Activated CD8-positive, alpha-beta memory T cell treated with anti-CD3 and anti-CD28 coated beads for 1 hour (primary cell): ENCODE measurements around the gene REG4.
A peak's percentile ranks its signal among the peaks of the same experiment; 100 is the strongest.
"Not testable (repeated sequence)": the region's sequence is repeated elsewhere in the genome, so short reads cannot be mapped to it uniquely, and the experiment has no call there.

Experiments
- DNase-seq, 2 donors: peaks; one replicate each; pipeline ENCODE4 v3.0.0-alpha.2; 2020; ENCODE audit warnings: low read depth in 1 of 2; ENCODE audit errors: extremely low read depth in 1 of 2

REG4 gene

DNA sequence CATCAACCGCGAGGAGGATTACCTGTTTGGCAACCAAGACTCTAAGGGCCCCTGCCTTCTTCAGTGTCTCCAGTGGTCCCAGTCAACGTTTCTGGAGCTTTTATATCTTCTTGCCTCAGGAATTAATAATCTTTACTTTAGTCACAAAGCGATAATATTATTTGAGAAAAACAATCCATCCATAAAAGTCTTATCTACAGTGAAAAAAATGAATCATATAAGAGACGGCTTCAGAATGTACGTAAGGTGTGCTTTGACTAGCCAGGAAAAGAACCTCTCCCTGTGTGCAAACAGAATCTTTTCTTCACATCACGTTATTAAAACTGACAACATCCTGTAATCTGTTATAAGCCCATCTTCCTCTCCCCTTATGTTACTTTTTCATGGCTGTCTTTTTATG is at the start of gene REG4:
Gene REG4, minus strand, starts transcription at position 74 of the 400 bp plus-strand sequence. CDS start 2,691 bp downstream, outside the sequence.
- DNase-seq = no peak

DNA sequence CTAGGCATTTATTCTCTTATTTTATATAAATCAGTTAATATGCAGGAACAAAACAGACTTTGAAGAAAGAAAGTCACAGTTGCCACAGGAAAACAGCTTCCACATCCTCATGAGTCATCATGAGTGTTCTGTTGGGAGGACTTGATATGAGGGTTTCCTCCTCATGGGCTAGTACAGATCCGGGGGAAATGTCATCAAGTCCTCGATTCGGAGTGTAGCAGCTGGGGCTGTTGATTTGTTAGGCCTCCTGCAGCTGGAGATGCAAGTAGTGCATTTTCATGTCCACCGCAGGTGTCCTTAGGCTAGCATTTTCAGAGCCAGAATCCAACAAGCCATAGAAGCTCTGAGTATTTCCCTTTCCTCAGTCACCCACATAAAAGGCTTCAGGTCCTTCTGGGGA is 48.4 kb upstream of the REG4 start:
- DNase-seq = no peak

DNA sequence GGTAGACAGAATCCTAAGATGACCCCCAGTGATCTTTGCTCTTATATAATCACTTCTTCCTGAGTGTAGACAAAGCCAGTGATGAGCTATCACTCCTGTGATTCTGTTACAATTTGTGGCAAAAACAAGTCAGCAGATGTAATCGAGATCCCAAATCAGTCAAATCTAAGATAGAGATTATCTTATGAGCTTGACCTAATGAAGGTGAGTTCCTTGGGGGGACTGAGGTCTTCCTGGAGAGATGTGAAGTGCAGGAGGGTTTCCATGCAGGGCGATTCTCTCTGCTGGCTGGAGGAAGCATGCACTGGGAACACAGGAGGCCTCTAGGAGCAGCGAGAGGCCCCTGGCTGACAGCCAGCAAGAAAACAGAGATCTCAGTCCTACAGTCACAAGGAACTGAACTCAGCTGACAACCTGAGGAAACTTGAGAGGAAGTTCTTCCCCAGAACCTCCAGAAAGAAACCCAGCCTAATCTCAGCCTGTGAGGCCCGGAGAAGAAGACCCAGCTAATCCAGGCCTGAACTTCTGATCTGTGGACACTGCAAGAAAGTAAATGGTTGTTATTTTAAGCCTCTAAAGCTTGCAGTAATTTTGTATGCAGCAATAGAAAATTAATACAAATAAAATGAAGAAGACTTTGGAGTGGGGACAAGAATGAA is 47.4 kb upstream of the REG4 start:
- not testable (repeated sequence) for DNase-seq

DNA sequence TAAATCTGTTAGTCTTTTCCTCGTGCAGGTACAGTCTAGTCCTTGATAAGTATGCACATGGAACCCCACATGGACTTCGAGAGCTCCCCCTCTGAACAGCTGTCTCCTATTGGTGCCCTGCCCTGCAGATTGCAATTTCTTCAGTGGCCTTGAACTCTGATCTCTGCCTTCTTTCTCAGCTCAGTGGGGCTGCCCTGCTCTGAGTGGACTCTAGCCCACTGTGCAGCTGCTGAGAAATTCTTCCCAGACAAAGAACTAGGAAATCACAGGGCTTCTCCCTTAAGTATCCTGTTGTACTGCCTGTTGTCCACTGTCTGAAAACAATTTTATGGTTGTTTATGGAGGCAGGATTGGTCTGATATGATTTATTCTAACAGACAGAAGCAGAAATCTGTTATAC is 46.9 kb upstream of the REG4 start:
- DNase-seq = no peak

DNA sequence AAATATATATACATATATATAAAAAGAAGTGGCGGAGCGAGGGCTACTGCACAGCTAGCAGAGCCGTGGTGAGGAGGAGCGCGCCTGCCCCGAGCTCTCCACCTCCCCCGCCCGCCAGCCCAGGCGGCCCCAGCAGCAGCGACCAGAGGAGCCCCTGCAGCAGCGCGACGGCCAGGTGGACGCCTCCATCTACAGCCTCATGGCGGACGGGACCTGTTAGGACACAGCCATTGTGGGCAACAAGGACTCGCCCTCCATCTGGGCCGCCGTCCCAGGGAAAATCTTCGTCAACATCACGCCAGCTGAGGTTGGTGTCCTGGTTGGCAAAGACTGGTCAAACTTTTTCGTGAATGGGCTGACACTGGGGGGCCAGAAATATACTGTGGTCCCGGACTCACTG is 41.9 kb upstream of the REG4 start:
- no peak for DNase-seq

DNA sequence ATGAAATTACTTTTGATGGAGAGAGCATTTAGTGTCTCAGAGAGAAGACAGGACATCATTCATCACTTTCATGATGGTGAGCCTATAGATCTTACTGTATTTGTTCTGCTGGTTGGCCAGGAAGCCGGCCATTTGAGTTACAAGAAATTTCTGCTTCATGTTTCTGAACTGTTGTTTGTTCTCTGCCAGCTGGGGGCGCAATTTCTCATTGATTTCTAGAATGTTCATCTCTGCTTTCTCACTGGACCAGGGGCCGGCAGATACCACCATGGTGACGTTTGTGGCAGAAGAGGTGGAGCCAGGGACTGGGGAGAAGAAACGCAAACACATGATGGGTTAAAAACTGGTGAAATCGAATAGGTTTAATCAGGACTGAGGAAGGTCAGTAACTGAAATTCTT is 32.9 kb upstream of the REG4 start:
- not testable (repeated sequence) for DNase-seq

DNA sequence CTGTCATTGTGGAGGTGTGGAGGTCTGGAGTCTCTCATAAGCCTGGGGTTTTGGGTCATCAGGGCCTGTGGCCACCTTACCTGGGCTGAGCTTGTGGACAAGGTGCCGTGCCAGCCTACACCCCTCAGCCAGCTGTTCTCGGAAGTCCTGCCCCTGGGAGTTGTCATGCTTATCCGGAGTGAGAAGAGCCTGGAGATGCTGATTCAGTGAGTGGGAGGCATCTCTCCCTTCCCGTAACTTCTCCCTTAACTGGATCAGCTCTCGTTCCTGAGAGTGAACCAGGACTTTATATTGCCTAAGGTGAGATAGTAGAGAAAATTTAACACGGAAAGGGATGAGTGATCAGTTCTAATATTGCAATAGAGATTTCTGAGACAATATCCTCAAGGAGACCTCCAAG is 30.0 kb upstream of the REG4 start:
- DNase-seq = no peak

DNA sequence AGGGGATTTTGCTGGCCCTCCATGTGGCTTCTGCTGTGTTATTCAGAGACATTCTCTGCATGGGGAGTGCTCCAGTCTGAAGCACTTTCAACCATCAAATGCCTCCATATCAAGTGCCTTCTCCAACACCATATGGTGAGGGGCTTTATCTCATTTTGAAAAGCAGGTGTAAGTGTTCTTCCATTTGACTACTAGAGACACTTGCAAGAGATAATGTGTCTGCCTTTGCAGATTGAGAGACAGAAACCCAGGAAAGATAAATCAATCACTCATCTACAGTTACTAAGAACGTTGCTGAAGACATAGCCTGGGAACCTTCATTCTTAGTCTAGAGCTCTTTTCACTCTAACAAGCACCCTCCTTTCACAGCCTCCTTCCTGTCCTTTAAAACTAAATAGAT is 29.5 kb upstream of the REG4 start:
- DNase-seq = no peak

DNA sequence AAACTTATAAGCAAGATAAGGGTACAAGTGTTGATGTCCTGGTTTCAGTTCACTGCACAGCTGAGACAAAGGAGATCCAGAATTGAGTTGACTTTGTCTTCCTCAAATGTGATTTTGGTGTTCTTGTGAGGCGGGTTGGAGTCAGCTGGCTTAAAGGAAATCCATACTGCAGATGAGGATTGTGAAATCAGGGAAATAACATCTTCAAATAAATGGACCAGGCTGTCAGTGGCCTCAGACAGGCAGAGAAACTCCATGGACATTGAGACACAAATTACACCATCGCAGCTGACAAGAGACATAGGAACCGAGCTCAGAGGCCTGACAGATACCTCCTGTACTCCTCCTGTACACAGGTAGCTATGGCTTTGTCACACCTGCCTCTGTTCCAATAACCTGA is 27.0 kb upstream of the REG4 start:
- no peak for DNase-seq

DNA sequence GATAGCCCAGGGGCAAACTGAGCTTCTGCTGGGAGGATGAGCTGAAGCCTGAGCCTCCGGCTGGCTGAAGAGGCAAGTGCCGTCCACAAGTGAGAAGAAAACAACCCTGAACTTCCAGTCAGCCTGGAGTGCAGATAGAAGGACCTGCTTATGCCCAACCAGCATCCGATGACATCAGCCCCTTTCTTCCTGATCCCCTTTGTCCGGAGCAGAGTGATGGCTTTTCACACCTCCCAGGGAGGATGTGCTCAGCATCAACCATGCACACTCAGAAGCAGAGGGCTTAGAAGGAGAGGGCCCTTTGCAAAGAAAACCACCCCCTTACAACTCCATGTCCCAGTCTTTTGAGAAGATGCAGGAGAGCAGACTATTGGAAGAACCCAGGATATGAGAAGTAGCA is 23.7 kb upstream of the REG4 start:
- DNase-seq = no peak

DNA sequence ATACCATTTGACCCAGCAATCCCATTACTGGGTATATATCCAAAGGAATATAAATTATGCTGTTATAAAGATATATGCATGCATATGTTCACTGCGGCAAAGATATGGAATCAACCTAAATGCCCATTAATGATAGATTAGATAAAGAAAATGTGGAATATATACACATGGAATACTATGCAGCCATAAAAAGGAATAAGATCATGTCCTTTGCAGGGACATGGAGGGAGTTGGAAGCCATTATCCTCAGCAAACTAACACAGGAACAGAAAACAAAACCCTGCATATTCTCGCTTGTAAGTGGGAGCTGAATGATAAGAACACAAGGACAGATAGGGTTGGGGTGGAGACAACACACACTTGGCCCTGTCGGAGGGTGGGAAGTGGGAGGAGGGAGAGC is 19.8 kb upstream of the REG4 start:
- no peak for DNase-seq

DNA sequence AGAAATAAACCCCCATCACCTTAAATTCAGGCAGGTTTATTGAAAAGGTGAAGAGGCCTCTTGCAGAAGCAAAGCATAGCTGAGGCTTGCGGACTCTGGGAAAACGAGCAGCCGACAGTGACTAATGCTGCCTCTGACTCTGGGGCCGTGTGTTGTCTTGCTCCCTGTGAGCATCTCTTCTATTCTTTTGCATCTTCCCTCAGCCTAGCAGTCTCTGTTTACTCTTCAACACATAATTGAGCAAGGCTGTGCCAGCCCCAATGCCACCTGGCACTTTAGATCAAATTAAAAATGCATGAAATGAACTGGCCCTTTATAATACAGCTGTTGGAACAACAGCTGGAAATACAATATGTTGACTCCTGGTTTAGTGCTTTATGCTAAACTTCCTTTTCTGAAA is 18.4 kb upstream of the REG4 start:
- no peak for DNase-seq

DNA sequence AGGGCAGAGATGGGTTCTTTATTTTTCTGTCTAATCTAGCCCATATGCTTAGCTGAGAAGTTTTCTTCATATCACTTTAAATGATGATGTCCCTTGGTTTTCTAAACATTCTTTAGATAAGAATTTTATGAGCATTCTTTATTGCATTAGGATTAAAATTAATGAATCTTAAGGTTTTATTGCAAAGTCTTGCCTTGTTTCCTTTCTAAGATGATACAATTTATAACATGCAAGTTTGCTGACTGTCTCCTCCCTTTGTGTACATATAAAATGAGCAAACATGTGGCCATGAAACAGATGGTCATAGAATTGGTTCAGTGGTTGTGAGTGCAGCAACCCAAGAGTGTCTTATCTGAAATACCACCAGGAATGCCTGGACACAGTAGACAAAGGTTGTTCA is 17.7 kb upstream of the REG4 start:
- not testable (repeated sequence) for DNase-seq

DNA sequence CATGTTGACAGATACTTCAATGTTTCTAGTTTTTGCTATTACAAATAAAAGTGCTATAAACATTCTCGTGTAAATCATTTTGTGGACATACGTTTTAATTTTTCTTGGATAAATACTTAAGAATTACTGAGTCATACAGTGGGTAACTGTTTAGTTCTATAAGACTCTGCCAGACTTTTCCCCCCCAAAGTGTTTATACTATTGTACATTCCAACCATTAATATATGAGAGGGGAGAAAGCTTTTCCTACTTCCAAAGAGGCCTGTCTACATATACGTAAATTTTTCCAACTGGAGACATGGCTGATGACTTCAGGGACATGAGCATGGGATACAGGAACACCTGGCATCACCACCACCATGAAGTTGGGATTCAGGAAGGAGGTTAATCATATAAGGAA is 17.0 kb upstream of the REG4 start:
- DNase-seq = no peak

DNA sequence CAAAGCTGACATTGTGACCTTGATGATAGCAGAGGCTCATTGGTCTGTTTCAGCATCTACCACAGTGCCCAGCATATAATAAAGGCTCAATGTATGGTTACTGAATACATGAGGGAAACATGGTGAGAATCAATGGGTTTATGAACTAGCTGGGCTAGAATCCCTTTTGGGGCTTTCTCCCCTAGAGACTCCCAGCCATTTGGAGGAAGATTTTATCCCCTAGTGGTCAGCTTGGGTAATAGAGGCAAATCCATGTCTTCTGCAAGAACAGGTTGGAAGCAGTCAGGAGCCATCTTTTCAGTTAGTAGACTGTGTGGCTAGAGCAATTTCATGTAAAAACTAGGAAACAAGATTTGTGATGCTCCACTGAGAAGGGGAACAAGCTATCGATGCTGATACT is 15.8 kb upstream of the REG4 start:
- DNase-seq = no peak

DNA sequence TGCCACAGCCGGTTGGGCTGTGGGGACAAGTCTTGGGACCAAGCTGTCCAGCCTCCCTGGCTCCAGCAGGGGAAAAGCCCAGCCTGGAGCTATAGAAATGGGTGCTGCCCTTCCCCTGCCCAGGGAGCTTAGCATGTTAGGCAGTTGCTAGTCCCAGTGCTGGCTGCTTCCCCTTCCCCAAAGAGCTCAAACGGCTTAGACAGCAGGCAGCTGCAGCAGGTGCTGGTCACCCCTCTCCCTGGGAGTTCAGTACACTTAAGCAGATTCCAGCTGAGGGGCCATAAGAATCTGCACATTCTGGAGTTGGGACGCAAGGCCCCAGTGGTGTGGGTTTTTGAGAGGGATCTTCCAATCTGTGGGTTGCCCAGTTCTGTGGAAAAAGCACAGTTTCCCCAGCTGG is 11.1 kb upstream of the REG4 start:
- DNase-seq = no peak

DNA sequence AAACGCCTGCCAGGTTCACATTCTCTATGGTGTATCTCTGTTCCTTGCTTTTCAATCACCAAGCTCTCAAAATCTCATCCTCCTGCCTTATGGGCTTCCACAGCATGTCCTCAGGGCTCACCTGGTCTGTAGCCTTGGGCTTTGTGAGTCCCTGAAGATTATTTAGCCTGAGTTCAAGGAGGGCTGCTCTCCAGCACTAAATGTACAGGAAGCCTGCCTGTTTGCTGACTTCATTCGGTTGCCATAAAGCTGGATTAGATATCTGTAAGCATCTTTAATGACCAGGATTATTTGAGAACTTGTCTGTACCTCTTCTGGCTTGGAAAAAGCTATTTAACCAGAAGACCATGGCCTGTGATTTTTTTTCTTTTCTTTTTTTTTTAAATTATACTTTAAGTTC is 6.9 kb upstream of the REG4 start:
- DNase-seq = no peak

DNA sequence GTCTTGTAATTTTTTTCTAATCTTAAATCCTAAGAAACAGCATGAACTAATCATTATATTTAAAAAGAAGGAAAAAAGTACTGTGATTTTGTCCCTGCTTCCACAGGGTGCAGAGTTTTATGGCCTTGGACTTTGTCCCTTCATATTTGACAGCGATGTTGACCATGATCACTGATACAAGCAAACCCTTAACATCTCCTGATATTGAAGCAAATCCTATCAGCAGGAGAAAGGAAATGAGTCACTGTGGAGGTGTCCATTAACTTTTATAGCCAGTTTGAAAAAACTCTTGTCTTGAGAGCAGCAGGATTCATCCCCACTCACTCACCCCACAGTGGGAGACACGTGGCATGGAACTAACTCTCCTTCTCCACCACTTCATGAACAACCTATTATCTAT is 5.1 kb upstream of the REG4 start:
- no peak for DNase-seq

DNA sequence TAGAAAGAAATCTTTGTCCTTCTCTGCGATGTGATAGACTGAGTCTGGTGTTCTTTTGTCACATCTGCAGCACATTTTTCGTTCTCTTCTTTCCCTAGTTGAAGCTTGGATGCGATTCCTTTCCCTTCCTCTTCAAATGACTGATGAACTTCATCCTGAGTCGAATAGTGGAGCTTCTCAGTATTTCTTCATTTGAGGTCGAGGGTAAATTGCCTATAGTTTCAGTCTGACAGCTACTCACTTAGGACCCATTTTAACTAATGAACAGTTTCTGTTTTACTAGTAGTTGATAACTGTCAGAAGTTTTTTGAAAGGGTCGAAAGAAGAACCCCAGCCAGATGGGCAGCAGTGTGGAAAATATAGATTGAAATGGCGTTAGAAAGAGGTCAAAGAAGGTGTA is 4.7 kb upstream of the REG4 start:
- DNase-seq = no peak

DNA sequence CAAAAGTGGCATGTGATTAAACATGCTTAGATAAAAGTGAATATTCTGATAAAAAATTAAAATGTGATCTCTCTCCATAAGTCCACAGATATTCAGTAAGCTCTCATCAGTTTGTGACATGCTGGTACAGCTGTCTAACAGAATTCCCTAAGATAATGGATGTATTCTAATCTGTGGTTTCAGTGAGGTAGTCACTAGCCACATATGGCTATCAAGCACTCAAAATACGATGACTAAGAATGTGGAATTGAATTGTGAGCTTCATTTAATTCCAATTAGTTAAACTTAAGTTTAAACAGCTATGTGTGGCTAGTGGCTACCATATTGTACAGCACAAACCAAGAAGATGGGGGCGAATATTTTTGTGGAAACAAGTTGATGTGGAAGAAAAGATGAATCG is 4.1 kb upstream of the REG4 start:
- no peak for DNase-seq

DNA sequence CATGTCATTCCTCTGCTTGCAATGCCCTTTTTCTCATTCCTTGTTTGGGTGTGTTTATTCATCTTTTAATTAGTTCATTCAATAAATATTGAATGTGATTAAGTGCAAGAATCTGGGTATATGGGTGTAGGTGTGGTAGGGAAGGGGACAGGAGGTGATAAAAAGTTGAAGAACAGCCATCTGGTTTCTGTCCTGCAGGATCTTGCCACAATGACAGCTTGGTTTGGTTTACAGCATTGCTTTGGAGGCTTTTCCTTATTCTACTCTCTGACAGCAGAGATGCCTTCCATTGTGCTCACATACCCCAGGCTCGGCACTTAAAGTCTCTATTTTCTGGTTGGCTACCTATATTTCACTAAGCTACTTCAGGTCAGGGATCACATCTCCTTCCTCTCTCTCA is 3.0 kb upstream of the REG4 start:
- DNase-seq = no peak

DNA sequence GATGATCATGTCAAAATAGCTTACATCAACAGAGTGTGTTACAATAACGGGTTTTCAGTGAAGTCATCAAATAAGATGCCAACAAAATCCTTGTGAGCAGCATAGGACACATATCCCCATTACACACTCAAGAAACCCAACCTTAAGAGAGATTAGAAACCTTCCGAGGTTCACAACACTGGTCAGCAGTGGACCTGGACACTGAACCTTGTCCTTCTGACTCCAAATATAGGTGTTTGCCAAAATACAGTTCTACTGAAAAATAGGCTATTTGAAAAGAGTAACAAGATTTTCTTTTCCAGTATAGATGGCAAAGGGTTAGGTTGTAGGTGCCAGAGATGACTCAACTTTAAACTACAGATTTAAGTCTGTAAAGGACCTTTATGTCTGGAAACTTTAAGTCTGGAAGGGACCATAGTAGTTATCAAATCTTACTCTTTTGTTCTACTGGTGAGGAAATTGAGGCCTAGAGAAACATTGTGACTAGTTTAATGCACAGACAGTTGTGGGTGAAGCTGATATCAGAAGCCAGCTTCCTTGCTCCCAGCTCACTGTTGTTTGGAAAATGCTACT is 811 bp upstream of the REG4 start:
- DNase-seq = no peak

DNA sequence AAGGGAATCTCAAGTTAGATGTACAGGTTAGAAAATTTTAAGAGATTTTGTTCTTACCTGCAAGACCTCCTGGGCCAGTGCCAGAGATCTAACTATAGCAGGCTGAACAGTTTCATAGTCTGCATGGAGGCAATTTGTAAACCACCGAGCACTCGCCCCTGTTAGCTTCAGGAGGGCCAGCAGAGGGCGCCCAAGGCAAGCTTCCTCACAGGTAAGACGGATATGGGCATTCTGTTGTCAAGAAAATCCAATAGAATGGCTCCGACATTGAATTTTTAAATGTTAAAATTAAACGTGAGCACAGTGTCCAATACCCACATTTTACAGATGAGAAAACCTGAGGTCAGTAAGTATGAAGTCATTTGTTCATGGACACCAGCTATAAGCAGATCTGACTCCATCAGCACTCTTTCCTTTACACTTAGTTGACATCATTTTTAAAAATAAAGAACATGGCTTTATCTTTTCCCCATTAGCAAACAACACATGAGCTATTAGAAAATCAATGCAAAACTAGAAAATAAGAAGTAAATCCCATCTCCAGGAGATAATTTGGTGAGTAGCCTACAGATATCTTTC is 2.2 kb downstream of the REG4 start:
- peak; percentile 22 to 56 for DNase-seq
